Subcutaneous adipose tissue (tissue), 4 donors: ENCODE measurements around the gene ZC2HC1C. TPM values are rescaled to one million over a fixed set of nuclear protein-coding genes. Genes with fewer than 3 reads are reported as not detected.

Experiments
- CTCF ChIP-seq: fragments of 450-650 bp; IDR thresholded peaks from one replicate; pipeline ENCODE4 v1.5.1; 2016; ENCODE audit warnings: low read depth, mild to moderate bottlenecking, control low read depth, antibody characterized with exemption, moderate library complexity
- total RNA-seq, 4 donors: library from RNA; depleted of rRNA; stranded (reverse); fragments of >200 nt; gene quantifications; one replicate each; pipeline ENCODE4 v1.1.0, GENCODE V29; 2016

The ZC2HC1C gene
- total RNA-seq, 4 donors from 2014 or later: 0.51 to 4.2 (median 1.6) TPM

GRCh38 chr14:75066691-75067090 lies 2.8 kb upstream of the ZC2HC1C start:
- no peak for TF ChIP-seq CTCF

- TF ChIP-seq CTCF: no peak
Observed at GRCh38 chr14:75067212-75067611, 2.2 kb upstream of the ZC2HC1C start.

- TF ChIP-seq CTCF: no peak
Observed at GRCh38 chr14:75068294-75069120, 934 bp upstream of the ZC2HC1C start.

GRCh38 chr14:75069811-75070145 lies 337 bp downstream of the ZC2HC1C start:
- no peak for TF ChIP-seq CTCF

GRCh38 chr14:75070383-75070782 lies 942 bp downstream of the ZC2HC1C start:
- no peak for TF ChIP-seq CTCF

- TF ChIP-seq CTCF: no peak
Observed at GRCh38 chr14:75077794-75078193, 8.4 kb downstream of the ZC2HC1C start.

GRCh38 chr14:75079521-75079920 lies 10.1 kb downstream of the ZC2HC1C start:
- no peak for TF ChIP-seq CTCF
